HuH-7 (cell line): ENCODE data around the gene THAP9.

ENCODE experiments used
- DNase-seq: peaks from one replicate; pipeline ENCODE4 v3.0.0; 2011; ENCODE audit warnings: low spot score

THAP9 gene

GRCh38 chr4:82957045-82957444, 56.5 kb downstream of the THAP9 start:
- no peak for DNase-seq

- DNase-seq = no peak
These were observed 65.2 kb downstream of the THAP9 start for GRCh38 chr4:82965763-82966162.

GRCh38 chr4:82968972-82969371, 68.4 kb downstream of the THAP9 start:
- DNase-seq = no peak

- no peak for DNase-seq
These were observed 68.9 kb downstream of the THAP9 start for GRCh38 chr4:82969414-82969813.
